Measurements from ENCODE around the gene EREG. TPM values are rescaled to one million over a fixed set of nuclear protein-coding genes. Genes with fewer than 3 reads are reported as not detected.

The EREG gene
- total and polyA plus RNA-seq, 2 of the 8 experiments (the other 6 are each of a cell fraction or from before 2014, with no cell fraction given) = not detected

GRCh38 chr4:74428276-74428675 lies 63.3 kb downstream of the EREG start:
- H3K79me1 ChIP-seq (ENCODE audit: low read depth, low read length) = no peaks in the 10 kb centered on the region
- no peak overlapping the region for H2AFZ ChIP-seq (ENCODE audit: low read length)
- no peaks in the 10 kb centered on the region for H3K9me3 ChIP-seq (ENCODE audit: insufficient read depth in 2 of 2, low read depth in 1 of 2, low read length in 1 of 2)
- H3K4me3 ChIP-seq (ENCODE audit: extremely low read depth in 1 of 4, insufficient read depth in 2 of 4, low read depth in 3 of 4, low read length in 4 of 4) = no peak overlapping the region
- TF ChIP-seq CTBP2 (IDR thresholded peaks at IDR 0.05; ENCODE audit: borderline replicate concordance, insufficient read depth, insufficient read length, low read length) = no peak
- no peak overlapping the region for H3K9ac ChIP-seq (replicated peaks in 1 of 4; ENCODE audit: extremely low read depth in 1 of 4, low read depth in 3 of 4, low read length in 3 of 4)
- H4K8ac ChIP-seq (ENCODE audit: extremely low read depth, insufficient read depth, low read length) = no peak overlapping the region
- H2AK5ac ChIP-seq (ENCODE audit: low read depth, low read length) = no peak overlapping the region
- FAIRE-seq (no peak), DNase-seq (ENCODE audit: low read depth in 1 of 2, low spot score in 2 of 2) (no peak)
- no peaks in the 10 kb centered on the region for H3K23me2 ChIP-seq (ENCODE audit: low read depth, low read length)
- H2BK20ac ChIP-seq (ENCODE audit: low read length) = no peak overlapping the region
- POLR2A ChIA-PET (ENCODE audit: partially characterized antibody) = no interaction called here
- no peak overlapping the region for H3K18ac ChIP-seq (ENCODE audit: extremely low read depth, low read length)
- no peak overlapping the region for H2BK12ac ChIP-seq (ENCODE audit: low read depth, low read length)
- H2BK5ac ChIP-seq (ENCODE audit: low read depth, low read length) = no peak overlapping the region
- no peak overlapping the region for H2BK15ac ChIP-seq (ENCODE audit: low read length)
- CTCF ChIA-PET (ENCODE audit: partially characterized antibody) = interaction anchor here (0.6 to 1.8 kb wide), 3 partner anchors 17 to 249 kb away, joined by 3 to 7 read pairs (median 3); partner anchors contain the start of gene AREG
- H4K91ac ChIP-seq (replicated peaks; ENCODE audit: insufficient read length, low read length) = no peak overlapping the region
- no peaks in the 10 kb centered on the region for H3K4me1 ChIP-seq (replicated peaks in 1 of 4; ENCODE audit: control insufficient read depth in 3 of 4, insufficient read depth in 4 of 4, low read length in 3 of 4)
- no peaks in the 10 kb centered on the region for H4K20me1 ChIP-seq (replicated peaks in 1 of 2; ENCODE audit: control insufficient read depth in 1 of 2, insufficient read depth in 2 of 2, low read length in 2 of 2)
- H2BK120ac ChIP-seq (replicated peaks; ENCODE audit: low read depth, low read length) = no peak overlapping the region
- no peak overlapping the region for H3K14ac ChIP-seq (ENCODE audit: insufficient read length)
- H3K79me2 ChIP-seq (ENCODE audit: control insufficient read depth in 1 of 2, insufficient read depth in 2 of 2, low read length in 2 of 2) = no peaks in the 10 kb centered on the region
- H3K36me3 ChIP-seq (ENCODE audit: control insufficient read depth in 2 of 4, insufficient read depth in 4 of 4, low read length in 3 of 4) = no peaks in the 10 kb centered on the region
- H3K4me2 ChIP-seq (ENCODE audit: insufficient read depth in 1 of 2, low read depth in 2 of 2, low read length in 2 of 2) = no peak overlapping the region
- H4K5ac ChIP-seq (ENCODE audit: insufficient read length, low read depth, low read length) = no peak overlapping the region
- no peak overlapping the region for H3K4ac ChIP-seq (replicated peaks; ENCODE audit: insufficient read length, low read depth, low read length)
- no peaks in the 10 kb centered on the region; a peak in 1 of 7 replicates for H3K27me3 ChIP-seq (replicated peaks in 1 of 4; ENCODE audit: control insufficient read depth in 3 of 4, extremely low read depth in 1 of 4, insufficient read depth in 3 of 4, low read length in 3 of 4)
- no peak overlapping the region for H3K23ac ChIP-seq (ENCODE audit: insufficient read length)
- H3K27ac ChIP-seq (ENCODE audit: low read depth, low read length) = no peak overlapping the region
- H3K56ac ChIP-seq (replicated peaks; ENCODE audit: insufficient read length, low read depth, low read length) = no peak overlapping the region
